ENCODE measurements around the gene LOXL3.
A peak's percentile ranks its signal among the peaks of the same experiment; 100 is the strongest.

Gene LOXL3

GRCh38 chr2:74551530-74551929 lies 2.2 kb downstream of the LOXL3 start:
- DNase-seq: no peak

- no peak for DNase-seq
Measured at GRCh38 chr2:74550231-74550630, 3.5 kb downstream of the LOXL3 start.

- no peak for DNase-seq
Measured at GRCh38 chr2:74548900-74549826, 4.6 kb downstream of the LOXL3 start.

- no peak for DNase-seq
Measured at GRCh38 chr2:74548285-74548899, 5.3 kb downstream of the LOXL3 start.

DNA sequence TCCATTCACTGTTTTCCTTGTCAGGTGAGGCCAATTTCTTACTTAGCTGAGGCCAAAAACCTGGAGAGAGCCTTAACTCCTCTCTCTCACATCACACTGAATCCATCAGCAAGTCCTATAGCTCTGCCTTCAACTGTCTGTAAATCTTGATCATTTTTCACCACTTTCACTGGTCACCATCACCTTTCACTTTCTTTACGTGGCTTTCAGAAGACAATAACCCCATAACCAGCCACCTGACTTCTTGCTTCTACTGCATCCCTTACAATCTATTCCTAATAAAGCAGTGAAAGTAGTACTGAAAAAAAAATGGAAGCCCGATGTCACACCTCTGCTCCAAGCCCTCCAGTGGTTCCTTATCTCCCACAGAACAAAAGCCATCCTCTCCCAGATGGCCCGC lies 7.7 kb downstream of the LOXL3 start:
- no peak for DNase-seq

DNA sequence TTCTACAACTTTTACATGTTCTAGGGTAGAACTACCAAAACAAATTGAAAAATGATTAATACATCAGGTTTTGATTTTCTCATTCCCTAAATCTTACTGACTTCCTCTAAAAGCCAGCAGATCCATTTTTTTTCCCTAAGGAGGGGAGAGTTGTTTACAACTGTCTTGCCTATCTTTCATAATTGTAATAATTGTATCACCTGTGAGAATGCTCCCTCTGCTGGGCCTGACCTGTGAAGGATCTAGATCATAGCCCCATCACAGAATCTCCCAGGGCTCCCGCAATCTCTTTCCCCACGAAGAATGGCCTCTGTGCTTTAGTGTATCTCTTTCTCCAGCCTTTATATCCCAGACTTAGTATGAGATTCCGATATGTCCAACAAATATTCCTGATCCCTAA lies 9.1 kb downstream of the LOXL3 start:
- DNase-seq: peak in 1 of 2 donors; percentile 26

DNA sequence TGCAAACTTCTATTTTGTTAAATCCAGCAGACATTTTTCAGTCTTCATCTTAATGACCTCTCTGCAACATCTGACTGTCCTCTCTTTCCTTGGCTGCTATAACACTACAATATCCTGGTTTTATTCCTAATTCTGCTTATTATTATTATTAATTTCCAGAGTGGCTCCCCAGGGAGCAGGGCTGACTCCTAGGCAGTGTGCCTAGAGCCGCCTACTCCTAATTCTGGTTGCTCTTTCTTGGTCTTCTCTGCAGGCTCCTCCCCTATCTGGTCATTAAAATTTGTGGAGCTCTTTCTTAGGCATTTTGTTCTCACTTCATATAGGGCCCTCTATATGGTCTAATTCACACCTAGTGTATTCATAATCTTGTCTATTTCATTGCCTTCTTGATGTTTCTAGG lies 10.8 kb downstream of the LOXL3 start:
- DNase-seq: no peak

GRCh38 chr2:74540291-74540690 lies 13.5 kb downstream of the LOXL3 start:
- DNase-seq: no peak

GRCh38 chr2:74538881-74539339 lies 14.8 kb downstream of the LOXL3 start:
- no peak for DNase-seq

- DNase-seq: no peak
Measured at GRCh38 chr2:74537140-74537539, 16.6 kb downstream of the LOXL3 start.

DNA sequence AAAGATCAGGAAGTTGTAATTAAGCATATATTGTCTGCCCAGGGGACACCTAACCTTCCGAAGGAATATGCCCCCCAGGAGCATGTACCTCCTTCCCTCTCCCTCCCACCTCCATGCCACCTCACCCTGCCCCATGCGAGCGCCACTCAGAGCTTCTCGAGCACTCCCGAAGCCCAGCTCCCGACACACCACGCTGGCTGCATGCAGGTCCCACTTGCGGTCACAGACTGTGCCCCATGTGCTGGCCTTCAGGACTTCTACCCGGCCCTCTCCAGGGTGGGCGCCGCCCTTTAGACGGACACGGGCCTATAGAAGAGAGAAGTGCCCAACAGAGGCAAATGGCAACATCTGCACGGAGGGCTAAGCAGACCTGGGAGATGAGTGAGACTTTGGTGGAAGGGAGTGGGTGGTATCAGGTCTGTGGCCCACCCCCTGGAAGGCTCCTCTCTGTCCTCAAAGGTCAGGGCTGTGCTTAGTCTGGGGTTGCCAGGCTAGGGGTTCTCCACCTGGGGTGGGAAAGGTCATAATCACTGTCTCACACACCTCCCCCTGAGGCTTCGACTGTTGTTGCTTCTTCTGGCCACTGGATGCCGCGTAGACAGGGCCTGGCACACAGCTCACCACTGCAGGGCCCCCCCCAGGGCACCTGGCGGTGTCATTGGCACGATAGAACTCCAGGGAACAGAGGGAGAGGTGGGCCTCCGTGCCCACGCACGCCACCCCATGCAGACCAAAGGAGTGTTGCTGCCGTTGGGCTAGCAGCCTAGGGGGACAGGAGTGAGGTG lies 17.4 kb downstream of the LOXL3 start:
- DNase-seq: no peak

DNA sequence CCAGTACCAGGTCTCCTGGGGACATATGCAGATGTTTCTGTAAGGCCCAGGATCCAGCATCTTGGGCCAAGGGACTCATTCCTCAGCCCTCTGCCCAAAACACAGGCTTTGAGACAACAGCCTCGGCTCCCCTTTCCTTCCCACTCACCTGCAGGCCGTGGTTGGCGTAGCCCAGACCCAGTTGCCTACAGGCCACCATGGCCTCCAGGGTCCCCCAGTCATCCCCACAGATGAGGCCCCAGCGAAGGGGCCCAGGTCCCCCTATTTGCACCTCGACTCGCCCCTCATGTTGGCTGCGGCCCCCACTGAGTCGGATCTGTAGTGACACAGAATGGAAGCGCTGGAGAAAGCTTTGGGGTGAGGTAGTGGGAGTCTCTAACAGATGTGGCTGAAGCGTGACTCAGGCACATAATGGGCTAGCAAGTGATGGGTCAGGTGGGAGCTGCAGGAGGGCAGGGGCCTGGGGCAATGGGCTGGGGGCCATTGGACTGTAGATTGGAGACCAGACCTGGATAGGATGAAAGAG lies 18.2 kb downstream of the LOXL3 start:
- DNase-seq: no peak

DNA sequence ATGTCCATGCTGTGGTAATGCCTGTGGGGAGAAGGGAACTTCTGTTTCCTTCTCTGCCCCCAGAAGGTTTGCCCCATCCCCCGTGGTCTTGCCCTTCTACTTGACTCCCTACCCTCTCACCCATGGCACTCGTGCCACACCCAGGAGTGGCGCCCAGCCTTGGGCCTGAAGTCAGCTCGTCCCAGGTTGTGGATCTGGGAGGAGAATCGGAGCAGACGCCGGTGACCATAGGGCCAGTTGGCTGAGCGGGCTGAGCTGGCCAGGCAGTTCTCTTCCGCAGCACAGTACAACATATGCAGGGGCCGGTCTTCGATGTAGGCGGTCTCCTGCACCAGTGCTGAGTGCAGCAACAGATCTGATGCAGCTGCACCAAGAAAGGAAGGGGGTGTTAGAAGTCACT lies 19.3 kb downstream of the LOXL3 start:
- DNase-seq: no peak

DNA sequence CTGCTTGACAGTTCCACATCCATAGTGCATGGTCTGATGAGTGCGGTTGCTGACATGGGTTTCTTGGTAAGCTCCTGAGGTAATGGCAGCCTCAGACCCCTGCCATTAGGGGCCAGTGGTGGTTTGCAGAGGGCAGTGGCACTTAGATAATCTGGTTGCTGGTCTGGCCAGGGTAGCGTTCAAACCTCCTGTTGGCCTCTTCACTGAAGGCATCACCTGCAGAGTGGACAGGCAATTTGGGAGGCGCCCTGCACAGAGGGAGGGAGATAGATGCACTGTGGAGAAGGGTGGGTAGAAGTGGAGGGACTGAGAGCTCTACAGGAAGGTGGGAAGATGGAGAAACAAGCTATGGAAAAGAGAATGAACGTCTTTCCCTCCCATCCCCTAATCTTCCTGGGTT lies 20.3 kb downstream of the LOXL3 start:
- no peak for DNase-seq

DNA sequence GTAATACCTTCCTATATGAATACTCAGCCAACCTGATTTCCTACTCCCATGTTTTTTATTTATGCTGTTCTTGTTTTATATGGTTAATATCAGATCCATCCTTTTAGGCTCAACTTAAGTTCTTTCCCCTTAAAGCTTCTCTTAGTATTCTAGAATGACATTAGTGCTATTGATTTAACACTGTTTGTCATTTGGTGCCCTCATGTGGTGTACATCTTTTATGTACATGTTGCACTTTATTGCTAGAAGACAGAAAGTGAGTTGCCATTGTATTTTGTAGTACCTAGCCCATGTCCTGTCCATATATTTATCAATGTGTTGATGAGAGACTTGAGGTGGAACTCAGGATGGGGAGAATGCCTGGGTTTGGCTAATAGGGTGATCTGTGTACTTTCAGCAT lies 21.5 kb downstream of the LOXL3 start:
- peak in 1 of 2 donors; percentile 68 for DNase-seq

DNA sequence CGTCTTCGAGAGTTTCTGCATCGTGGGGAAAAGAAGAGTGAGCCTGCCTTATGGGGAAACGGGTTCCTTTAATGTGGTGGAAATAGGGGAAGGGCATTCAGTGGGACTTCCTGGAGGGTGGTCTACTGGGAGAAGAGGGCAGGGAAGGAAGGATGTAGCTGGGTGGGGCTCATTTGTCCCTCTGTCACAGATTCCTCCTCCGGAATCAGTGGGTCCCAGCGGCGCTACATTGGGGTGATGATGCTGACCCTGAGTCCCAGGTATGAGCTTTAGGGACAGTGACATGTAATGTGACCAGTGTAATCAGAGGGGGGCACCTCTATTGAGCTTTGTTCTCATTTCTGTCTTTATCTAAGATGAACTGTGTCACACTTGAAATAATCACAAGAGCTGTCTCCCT lies 22.1 kb downstream of the LOXL3 start:
- no peak for DNase-seq

DNA sequence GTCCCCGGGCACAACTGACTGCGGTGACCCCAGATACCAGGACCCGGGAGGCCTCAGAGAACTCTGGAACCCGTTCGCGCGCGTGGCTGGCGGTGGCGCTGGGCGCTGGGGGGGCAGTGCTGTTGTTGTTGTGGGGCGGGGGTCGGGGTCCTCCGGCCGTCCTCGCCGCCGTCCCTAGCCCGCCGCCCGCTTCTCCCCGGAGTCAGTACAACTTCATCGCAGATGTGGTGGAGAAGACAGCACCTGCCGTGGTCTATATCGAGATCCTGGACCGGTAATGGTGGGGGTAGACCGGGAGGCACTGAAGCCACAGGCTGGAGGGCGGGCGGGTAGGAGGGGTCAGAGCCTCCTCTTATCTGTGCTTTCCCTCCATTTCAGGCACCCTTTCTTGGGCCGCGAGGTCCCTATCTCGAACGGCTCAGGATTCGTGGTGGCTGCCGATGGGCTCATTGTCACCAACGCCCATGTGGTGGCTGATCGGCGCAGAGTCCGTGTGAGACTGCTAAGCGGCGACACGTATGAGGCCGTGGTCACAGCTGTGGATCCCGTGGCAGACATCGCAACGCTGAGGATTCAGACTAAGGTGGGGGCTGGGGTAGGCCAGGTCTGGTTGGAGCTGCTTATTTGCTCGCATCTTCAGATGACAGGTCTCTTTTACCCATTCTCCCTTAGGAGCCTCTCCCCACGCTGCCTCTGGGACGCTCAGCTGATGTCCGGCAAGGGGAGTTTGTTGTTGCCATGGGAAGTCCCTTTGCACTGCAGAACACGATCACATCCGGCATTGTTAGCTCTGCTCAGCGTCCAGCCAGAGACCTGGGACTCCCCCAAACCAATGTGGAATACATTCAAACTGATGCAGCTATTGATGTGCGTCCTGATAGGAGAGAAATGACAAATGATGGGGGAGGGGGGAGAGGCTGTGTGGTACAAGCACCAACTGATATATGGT lies 23.2 kb downstream of the LOXL3 start:
- DNase-seq: peak; percentile 54 to 64

DNA sequence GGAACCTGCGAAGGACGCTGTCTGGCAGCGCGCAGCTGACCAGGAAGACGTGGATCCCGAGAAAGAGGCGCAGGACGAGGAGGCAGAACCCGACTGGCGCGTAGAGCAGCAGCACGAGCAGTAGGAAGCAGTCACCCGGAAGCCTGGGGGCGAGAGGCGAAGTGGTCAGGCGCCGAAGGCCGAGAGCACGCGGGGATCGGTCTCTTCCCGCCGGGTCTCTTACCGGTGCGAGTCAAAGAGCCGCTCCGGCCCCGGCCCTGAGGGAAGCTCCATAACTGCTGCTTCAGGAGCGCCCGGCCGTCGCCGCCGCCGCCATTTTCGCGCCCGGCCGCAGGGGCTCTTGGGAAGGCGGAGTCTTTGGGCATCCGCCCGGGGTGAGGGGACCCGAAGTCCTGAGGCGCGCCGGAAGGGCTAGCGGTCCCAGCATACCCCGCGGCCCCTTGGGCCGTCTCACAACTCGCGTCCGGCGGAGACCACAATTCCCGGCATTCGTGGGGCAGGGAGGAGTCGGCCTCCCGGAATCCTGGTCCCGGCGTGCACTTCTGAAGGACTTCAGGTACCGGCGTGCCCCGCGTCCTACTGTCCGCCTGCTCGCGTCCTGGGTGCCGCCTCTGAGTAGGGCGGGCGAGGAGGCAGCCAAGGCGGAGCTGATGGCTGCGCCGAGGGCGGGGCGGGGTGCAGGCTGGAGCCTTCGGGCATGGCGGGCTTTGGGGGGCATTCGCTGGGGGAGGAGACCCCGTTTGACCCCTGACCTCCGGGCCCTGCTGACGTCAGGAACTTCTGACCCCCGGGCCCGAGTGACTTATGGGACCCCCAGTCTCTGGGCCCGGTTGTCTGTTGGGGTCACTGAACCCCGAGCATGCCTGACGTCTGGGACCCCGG lies 24.1 kb downstream of the LOXL3 start, which contains the start of the genes AUP1 and HTRA2:
TSS of gene AUP1 (minus strand) at position 350 of the 882 bp plus-strand sequence. CDS start at position 273, 77 bp downstream.
TSS of gene HTRA2 (plus strand) at position 577 of the 882 bp plus-strand sequence. CDS start at position 651, 74 bp downstream.
- peak; percentile 91 to 94 for DNase-seq

GRCh38 chr2:74528600-74529356 lies 25.0 kb downstream of the LOXL3 start:
- peak in 1 of 2 donors; percentile 38 for DNase-seq

DNA sequence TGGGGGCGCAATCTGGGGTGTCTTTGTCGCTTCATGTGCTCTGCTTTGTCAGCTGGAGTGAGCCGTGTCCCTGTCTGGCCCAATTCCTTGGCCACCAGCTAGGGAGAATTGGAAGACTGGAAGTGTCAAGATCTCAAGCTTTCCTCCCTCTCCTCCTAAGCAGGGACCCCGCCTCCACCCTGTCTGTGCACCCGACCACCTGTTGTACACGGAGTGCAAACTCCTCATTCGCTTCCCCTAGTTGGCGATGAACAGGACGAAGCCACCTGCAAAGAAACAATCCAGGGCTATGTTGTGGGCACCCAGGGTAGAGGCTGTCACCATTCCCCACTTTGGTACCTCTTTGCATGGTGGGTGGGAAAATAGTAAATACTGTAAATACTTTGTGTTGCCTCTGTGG lies 26.0 kb downstream of the LOXL3 start:
- DNase-seq: no peak

All from CD4-positive, alpha-beta T cell treated with Interferon alpha-2 for 1 hour (primary cell).